ENCODE results near the gene ANTKMT. TPM values are rescaled to one million over a fixed set of nuclear protein-coding genes. Genes with fewer than 3 reads are reported as not detected.
A peak's percentile ranks its signal among the peaks of the same experiment; 100 is the strongest.

Gene ANTKMT
- total RNA-seq, 1 donor from 2014 or later = 22.6 TPM

- Mint-ChIP-seq H3K4me3 (ENCODE audit: unreplicated experiment) (peak within 1 kb of the TSS; percentile 69), H3K27me3 (ENCODE audit: low read depth, unreplicated experiment) (no peaks in the 10 kb centered on the region), H3K27ac (ENCODE audit: unreplicated experiment) (no peak within 1 kb of the TSS), H3K36me3 (ENCODE audit: low read depth, unreplicated experiment) (no peaks in the 10 kb centered on the region), H3K9me3 (ENCODE audit: unreplicated experiment) (no peaks in the 10 kb centered on the region), H3K4me1 (ENCODE audit: low read depth, unreplicated experiment) (no peaks in the 10 kb centered on the region)
- peak within 1 kb of the TSS; percentile 61 for H3K4me3 ChIP-seq (ENCODE audit: insufficient read depth, low read depth, low read length)
- H2AFZ ChIP-seq (ENCODE audit: low read depth, low read length) = peak within 1 kb of the TSS; percentile 26
- H4K20me1 ChIP-seq (ENCODE audit: insufficient read depth, low read length) = peaks cover 10% of the 10 kb centered on the region
- H3K27me3 ChIP-seq (ENCODE audit: insufficient read depth, low read length) = no peaks in the 10 kb centered on the region
- peak within 1 kb of the TSS; percentile 73 for H3K9ac ChIP-seq (ENCODE audit: low read length)
- H3K79me2 ChIP-seq (ENCODE audit: insufficient read depth, low read length) = no peaks in the 10 kb centered on the region
- no peak for DNase-seq (ENCODE audit: low read depth)
- no peak for TF ChIP-seq EZH2 (IDR thresholded peaks at IDR 0.05; ENCODE audit: insufficient read depth, low read length)
- TF ChIP-seq CTCF (IDR thresholded peaks at IDR 0.05; ENCODE audit: insufficient read depth, low read depth, low read length) = no peak
- H3K27ac ChIP-seq (ENCODE audit: low read depth, low read length) = no peak within 1 kb of the TSS
- no peaks in the 10 kb centered on the region for H3K36me3 ChIP-seq (ENCODE audit: insufficient read depth, low read length)
- H3K4me1 ChIP-seq (ENCODE audit: insufficient read depth, low read length) = peaks cover 16% of the 10 kb centered on the region
- no peaks in the 10 kb centered on the region for H3K9me3 ChIP-seq (ENCODE audit: insufficient read depth, low read depth, low read length)
- peak within 1 kb of the TSS; percentile 94 for H3K4me2 ChIP-seq (ENCODE audit: low read length)
- no peak for FAIRE-seq
These were observed 5.7 kb downstream of the ANTKMT start, which contains the start of the genes CCDC78 and HAGHL for GRCh38 chr16:726438-727290. CCDC78 (minus strand) TSS chr16:726443; CDS start chr16:726367, 76 bp downstream. HAGHL (plus strand) TSS chr16:727106; CDS start chr16:727510, 404 bp downstream.

GRCh38 chr16:727291-727977 lies 6.5 kb downstream of the ANTKMT start:
- peak overlapping the region; percentile 61 for H3K4me3 ChIP-seq (ENCODE audit: insufficient read depth, low read depth, low read length)
- no peaks in the 10 kb centered on the region for H3K79me2 ChIP-seq (ENCODE audit: insufficient read depth, low read length)
- no peak for DNase-seq (ENCODE audit: low read depth)
- peaks cover 12% of the 10 kb centered on the region for H3K4me1 ChIP-seq (ENCODE audit: insufficient read depth, low read length)
- H4K20me1 ChIP-seq (ENCODE audit: insufficient read depth, low read length) = peaks cover 8% of the 10 kb centered on the region
- no peaks in the 10 kb centered on the region for H3K36me3 Mint-ChIP-seq (ENCODE audit: low read depth, unreplicated experiment)
- peak overlapping the region; percentile 73 for H3K9ac ChIP-seq (ENCODE audit: low read length)
- no peaks in the 10 kb centered on the region for H3K9me3 ChIP-seq (ENCODE audit: insufficient read depth, low read depth, low read length)
- no peaks in the 10 kb centered on the region for H3K4me1 Mint-ChIP-seq (ENCODE audit: low read depth, unreplicated experiment)
- no peak overlapping the region for H2AFZ ChIP-seq (ENCODE audit: low read depth, low read length)
- no peak overlapping the region for H3K27ac ChIP-seq (ENCODE audit: low read depth, low read length)
- TF ChIP-seq EZH2 (IDR thresholded peaks at IDR 0.05; ENCODE audit: insufficient read depth, low read length) = no peak
- no peak for TF ChIP-seq CTCF (IDR thresholded peaks at IDR 0.05; ENCODE audit: insufficient read depth, low read depth, low read length)
- H3K9me3 Mint-ChIP-seq (ENCODE audit: unreplicated experiment) = no peaks in the 10 kb centered on the region
- H3K36me3 ChIP-seq (ENCODE audit: insufficient read depth, low read length) = no peaks in the 10 kb centered on the region
- H3K4me2 ChIP-seq (ENCODE audit: low read length) = peak overlapping the region; percentile 94
- FAIRE-seq = no peak
- H3K4me3 Mint-ChIP-seq (ENCODE audit: unreplicated experiment) = peak overlapping the region; percentile 27
- H3K27me3 Mint-ChIP-seq (ENCODE audit: low read depth, unreplicated experiment) = no peaks in the 10 kb centered on the region
- H3K27me3 ChIP-seq (ENCODE audit: insufficient read depth, low read length) = no peaks in the 10 kb centered on the region
- no peak overlapping the region for H3K27ac Mint-ChIP-seq (ENCODE audit: unreplicated experiment)

Data from astrocyte (in vitro differentiated cells and primary cell).